DMS53 (cell line): Measurements from ENCODE around the gene CRKL.

Source experiments
- DNase-seq: peaks from one replicate; lab custom pipeline; 2025; lab: John Stamatoyannopoulos, UW

CRKL gene

GRCh38 chr22:20996598-20997535, 79.7 kb downstream of the CRKL start:
- no peak for DNase-seq

DNA sequence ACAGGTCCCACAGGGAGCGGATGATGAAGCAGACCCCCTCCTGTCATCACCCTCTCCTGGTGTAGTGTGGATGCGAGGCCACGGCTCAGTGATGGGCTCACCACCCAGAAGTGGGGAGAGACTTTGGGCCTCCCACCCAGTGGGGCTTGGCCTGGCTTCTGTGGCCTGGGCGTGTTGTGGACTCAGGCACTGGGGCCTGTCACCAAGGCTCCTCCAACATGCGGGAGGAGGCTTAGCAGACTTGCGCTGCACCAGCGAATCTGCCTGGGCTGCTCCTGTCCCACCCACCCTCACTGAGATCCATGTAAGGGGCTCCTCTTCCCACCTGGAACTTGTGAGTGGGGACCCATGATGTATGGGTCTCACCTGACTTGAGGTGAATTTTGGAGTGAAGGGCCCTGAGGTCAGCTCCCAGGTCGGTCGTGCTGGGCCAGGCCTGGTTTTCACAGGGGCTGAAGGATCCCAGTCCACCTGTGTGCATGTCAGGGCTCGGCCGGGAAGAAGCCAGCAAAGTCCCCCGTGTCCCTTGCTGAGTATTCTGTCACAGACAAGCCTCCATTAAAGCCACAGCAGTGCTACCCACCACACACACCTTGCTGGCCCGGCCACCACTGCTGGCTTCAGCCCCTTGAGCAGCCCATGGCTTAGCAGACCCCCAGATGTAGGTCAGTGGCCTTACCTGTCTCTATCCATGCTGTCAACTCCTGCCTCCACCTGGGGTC, 80.5 kb downstream of the CRKL start:
- no peak for DNase-seq

GRCh38 chr22:20998411-20999336, 81.5 kb downstream of the CRKL start:
- no peak for DNase-seq

- peak; percentile 35 for DNase-seq
These were observed 82.4 kb downstream of the CRKL start for GRCh38 chr22:20999350-21000206.

DNA sequence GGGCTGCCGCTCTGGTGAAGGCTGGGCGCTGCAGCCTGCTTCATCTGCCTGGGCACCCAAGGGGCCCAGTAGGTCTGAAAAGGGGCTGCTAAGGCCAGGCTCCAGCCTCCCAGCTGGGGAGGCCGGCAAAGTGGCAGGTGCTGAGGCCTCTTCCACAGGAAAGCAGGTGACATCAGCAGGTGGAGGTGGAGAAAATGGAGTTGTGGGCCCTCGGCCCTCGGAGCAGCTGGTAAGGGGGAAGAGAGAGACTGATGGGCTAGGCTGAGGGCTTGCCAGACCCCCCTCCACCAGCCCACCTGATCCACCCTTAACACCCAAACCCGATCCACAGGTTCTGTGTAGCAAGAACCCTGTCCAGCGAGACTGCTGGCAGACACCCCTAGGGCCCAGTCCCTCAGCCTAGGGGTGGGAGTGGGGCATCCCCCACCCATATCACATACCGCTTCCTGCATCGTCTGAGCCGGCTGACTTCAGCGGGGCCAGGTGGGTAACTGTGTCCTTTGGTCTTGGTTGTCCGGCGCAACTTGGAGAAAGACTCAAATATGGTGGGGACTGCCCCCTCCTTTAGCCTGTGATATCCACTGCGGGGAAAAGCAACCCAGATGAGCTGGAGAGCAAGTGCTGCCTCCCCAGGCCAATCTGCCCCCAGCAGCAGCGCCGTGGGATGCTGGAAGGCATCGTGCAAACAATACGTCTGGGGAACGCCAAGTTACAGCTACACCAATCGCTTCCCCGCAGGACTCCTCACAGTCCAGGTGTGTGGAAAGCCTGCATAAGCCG, 83.2 kb downstream of the CRKL start:
- DNase-seq: peak; percentile 45

DNA sequence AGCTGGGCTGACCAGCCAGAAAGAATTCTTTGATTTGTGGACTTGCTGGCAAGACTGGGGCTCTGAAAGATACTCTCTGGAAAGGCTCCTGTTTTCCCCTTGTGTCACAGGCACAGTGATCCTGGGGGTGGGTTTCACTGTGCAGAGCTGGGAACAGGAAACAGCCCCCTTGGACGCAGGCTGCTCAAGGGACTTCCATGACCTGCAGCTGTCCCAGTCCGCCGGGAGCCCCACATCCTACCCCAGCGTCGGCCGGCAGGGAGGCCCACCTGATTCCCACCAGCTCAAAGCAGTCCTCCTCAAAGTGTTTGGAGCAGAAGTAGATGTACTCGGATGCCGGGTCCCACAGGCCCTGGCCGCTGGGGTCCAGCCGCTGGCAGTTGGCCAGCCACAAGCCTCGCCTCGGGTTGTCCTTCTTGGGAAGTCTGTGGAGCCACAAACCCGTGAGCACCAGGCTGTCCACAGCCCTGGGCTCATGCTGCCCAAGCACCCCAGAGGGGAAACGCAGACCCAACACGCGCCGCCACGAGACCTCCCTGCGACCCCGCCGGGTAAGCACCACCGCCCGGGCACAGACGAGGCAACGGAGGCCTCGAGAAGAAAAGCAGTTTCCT, 83.9 kb downstream of the CRKL start:
- no peak for DNase-seq

DNA sequence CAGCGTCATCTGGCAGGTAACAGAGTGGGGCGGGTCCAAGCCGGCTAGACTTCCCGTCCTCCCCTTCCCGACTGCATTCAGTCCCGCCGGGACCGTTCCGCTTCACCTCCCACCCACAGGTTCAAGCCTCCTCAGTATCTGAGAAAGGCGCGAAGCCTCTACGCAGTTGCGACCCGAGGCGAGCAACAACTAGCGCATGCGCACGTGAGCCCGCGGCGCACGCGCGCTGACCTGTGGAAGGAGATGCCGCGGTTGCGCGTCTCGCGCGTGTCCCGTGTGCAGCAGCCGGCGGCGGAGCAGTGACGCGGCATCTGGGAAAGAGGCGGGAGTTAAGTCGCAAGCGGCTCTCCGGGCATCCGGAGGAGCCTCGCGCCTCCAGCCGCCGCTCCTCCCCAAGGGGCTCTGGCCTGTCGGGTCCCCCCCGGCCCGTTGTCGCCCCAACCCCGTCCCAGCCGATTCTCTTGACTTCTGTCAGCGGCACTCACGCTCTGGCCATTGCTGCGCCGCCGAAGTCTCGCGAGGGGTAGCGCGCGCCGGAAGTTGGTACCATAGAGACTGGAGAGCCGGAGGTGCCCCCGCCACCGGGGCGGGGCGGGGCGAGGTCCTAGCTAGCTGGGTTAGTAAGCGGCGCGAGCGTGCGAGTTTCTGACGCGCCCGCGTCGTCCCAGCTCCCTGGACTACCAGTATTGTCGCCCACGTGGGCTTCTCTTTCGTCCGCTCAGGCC, 84.6 kb downstream of the CRKL start, which contains the start of gene THAP7:
THAP7 (minus strand) TSS at position 518 of the 725 bp plus-strand sequence; CDS start at position 311, 207 bp downstream.
- DNase-seq: peak; percentile 90
